GM18511 (cell line): ENCODE results near the gene PHAF1.

Source experiments
- ATAC-seq: cut with Tn5 transposase; IDR thresholded peaks from one replicate; pipeline ENCODE4 v1.9.1; 2021; ENCODE audit warnings: mild to moderate bottlenecking, moderate library complexity; ENCODE audit not compliant: unreplicated experiment

PHAF1 gene

DNA sequence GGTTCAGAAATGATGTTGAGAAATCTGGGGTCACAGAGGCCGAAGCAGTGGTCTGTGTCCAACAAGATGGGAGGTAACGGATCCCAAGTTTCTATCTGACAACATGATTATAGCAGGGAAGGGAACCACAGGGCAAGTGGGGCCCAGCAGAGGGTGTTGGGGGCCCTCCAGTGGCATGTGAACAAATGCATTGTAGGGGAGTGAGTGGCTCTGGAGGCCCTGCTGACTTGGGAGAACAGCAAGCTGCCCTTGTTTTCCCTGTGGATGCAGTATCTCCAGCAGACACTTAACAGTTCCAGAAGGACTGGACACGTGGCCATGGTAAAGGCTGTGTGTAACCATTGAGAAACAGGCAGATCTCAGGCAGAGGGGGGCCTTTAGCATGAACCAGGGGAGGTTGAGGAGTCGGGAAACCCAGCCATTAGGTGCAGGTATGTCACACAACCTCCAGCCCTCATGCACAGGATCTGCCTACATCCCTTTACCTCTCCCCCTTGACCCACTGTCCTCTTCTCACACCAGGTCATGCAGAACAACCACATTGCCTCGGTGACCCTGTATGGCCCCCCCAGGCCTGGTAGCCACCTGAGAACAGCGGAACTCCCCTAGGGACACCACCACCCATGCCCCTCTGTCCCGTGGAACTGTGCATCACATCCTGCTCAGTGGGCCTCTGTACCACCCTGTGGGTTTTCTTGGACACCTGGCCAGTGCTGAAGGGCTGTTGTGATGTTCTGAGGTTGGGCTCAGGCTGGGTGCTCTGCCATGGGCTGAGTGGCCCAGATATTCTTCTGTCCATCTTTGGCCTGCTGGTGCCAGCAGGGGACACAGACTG lies 37.0 kb downstream of the PHAF1 start:
- ATAC-seq, result no peak

DNA sequence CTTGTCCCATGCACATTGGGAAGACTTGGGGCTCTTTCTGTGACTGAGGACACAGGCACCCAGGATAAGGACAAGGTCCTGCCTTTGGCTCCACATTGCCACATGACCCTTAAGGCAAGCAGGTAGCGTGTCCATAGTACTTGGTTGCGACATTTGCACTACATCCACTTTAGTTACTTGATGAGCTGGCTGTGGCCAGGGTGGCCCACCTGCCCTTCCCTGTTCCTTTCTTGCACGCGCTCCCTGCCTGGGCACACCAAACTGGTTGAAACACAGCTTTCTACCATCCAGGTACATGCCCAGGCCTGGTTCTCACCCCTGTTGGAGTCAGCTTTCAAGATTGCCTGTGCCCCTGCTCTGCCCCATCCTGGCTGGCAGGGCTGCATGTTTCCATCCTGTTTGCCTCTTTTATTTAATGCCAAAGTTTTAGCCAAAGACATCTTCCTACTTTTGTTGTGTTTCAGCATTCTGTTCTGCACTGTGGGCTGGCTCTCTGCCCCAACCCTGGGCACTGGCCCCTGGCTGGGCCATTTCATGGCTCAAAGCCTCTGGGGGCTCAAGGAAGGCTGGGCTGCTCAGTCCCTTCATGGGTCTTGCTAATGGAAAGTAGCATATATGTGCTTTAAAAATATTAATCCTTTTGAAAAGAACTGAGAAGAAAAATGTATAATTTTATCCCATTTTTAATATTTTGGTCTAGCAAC lies 37.8 kb downstream of the PHAF1 start:
- ATAC-seq, result no peak

DNA sequence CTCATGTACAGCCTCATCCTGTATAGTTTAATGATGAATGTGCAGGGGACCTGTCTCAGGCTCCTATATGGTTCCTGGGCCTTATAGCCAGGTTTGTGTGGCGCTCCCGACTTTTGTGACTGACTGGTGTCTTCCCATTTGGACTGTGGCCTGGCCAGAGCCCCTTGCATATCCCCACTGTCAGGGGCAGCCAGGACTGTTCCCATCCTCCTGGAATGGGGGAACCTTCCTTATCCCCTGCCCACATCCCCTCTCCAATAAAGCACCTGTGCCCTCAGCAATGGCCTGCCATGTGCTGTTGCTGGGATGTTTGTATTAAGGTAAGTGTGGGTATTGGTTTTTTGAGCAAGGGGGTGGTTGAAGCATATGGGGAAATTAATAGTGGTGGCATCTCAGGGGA lies 38.5 kb downstream of the PHAF1 start:
- no peak for ATAC-seq

DNA sequence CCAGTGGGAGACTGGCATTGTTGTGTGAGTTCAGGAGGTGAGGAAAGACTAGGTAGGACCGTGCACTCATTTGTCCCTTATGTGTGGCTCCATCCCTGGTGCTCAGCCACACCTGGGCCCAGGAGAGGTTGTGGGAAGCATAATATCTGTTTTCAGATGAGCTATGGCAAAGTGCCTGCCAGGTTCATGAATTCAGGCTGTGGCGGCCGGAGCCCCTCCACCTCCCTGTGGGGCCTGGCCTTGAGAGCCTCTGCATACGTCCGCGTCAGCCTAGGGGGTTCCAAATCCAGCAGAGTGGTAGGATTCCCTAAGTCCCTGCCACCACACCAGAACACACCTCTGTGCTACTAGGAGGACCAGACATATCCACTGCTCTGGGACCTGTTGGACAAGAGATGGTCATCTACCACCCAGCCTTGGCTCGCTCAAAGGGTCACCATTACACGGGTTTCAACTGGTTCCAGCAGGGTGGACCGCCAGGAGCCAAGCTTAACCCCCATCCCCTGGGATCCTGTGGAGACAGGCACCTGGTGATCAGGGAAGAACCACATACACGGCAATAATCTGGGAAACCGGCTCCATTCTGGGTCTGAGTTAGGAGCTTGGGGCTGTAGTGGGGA lies 39.0 kb downstream of the PHAF1 start:
- no peak for ATAC-seq

DNA sequence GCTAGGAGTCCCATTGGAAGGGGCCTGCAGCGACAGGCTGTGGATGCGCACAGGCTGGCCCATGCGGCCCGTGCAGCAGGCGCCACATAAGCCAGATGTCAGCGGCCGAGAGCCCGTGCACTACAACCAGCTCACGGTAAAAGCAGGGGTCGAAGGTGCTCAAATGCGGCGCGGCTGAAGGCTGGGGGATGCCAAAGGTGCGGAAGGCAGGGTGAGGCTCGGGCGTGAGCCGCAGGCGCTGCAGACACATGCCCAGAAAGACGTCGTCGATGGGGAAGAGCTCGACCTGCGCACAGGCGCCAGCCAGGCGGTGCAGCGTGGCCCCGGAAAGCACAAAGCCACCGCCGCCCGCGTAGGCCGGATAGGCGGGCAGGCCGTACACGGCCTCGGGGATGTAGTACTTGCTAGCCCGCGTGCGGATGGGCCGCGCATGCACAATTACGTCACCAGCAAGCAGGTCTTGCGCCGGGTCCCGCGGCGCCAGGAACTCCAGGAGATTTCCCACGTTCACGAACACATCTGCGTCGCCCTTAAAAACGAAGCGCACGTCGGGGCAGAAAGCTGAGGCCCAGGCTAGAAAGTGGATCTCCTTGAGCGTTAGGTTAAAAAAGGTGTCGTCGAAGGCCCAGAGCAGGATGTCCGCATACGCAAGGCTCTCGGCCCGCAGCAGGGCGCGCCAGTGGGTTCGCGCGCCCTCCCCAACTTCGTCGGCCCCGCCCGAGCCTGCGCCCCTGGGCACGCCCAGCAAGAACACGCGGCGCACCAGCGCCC lies 39.7 kb downstream of the PHAF1 start:
- ATAC-seq, result no peak

DNA sequence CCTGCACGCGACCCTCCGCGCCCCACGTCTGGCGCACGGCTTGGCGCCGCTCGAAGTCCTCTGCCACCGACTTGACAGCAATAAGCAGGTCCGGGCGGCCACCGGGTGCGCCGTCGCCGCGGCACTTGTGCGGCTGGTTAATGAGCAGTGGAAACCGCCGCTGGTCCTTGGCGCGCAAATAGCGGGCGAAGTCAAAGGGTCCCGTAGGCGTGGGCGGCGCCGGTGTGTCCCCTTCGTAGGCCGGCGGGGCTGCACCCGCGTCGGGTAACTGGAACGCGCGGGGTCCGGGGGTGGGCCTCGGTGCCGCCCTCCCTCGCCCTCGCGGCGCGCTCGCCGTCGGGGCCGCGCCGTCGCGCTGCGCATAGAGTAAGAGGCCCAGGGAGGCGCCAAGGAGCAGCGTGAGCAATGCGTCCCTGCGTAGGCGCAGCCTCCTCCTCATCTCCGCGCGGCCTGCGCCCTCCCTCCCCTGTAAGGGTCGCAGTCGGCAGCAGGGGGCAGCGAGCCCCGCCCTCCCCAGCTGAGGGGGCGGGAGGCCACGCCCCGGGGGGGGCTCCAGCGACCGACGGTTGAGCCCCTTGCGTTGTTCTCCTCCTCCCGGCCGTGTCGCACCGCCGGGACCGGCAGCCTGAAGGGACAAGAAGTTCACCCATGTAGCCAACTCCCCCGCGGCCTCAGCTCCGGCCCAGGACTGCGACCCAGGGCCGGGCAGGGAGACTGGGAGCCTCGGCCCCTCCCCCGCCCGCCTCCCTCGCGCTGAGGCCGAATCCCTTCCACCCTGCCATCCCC lies 40.5 kb downstream of the PHAF1 start:
- ATAC-seq, result peak; percentile 40

DNA sequence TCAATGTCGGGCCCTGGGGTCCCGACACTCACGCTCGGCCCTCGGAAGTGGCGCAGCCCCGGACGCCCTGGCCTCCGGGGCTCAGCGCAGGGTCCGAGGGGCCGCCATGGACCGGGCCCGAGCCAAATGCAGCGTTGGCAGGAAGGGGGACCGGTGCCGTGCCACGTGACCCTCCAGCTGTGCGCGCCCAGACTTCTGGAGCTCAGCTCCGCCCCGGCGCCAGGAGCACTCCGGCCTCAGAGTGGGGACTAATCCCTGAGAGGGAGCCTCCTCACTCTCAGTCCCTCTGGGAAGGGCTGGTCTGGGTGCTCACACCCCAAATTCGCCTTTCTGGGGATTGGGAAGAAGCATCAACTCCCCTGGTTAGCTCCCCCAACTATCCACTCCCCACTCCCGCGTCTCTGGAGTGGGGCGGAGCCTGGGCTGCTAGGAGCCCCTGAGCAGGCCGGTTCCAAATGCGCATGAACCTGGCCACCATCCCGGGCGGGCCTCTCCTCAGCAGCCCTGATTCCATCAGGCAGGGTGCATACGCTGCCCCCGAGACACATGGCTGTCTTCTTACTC lies 41.2 kb downstream of the PHAF1 start, which contains the start of gene B3GNT9:
Gene B3GNT9, minus strand, starts transcription at position 166 of the 564 bp plus-strand sequence. CDS start 513 bp downstream, outside the sequence.
- ATAC-seq, result peak; percentile 75

DNA sequence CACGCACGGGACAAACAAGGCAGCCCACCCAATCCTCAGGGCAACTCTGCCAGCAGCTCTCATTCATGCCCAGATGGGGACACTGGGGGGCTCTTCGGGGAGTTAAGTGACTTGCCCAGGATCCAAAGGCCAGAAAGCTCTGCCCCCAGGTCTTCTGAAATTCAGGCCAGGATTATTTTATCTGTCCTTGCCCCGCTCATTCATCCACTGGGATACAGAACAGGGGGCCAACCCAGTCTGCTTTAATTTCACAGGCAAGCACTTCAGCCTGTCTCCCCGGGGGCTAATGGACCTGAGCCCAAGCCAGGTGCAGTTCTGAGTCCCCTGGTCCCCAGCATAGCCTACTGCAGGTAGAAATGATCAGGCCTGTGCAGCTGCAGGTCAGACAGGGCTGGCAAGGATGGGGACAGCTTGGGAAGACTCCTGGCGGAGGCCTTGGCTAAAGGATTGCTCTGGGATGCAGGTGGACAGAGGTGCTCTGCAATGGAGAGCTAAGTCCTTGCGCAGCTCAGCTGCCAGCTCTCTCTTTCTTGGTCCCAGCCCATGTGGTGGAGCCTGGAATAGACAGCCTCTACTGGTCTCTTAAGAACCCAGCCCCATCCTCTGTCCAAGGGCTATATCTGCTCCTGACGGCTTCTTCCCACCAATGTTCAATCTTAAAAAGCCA lies 41.8 kb downstream of the PHAF1 start:
- ATAC-seq, result no peak

DNA sequence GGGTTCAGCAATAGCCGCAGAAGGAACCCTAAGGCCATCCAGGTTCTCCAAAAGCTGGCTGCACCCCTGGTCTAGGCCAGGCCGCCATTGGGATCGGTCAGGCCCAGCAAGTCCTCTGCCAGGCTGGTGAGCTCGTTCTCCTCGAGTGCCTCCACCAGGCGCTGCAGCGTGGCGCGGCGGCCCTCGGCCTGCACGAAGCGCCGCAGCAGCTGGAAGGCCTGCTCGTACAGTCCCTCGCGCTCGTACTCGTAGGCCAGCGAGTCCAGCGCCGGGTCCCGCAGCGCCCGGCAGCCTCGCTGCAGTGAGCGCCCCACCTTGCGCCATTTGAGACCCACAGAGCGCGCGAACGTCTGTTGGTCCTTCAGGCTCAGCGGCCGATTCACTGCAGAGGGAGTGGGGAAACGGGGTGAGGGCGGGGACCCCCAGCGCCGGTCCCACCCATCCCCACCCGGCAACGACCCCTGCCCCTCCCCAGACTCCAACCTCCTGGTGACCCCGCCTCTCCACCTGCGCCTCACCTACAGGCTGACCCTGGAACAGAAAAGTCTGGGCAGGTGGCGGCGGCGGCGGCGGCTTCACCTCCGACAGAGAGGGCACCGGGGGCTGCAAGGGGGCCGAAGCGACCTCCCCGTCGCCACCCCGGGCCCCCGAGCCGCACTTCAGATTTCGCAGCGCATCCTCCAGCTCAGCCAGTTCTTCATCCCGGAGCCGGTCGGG lies 45.0 kb downstream of the PHAF1 start:
- ATAC-seq, result no peak

DNA sequence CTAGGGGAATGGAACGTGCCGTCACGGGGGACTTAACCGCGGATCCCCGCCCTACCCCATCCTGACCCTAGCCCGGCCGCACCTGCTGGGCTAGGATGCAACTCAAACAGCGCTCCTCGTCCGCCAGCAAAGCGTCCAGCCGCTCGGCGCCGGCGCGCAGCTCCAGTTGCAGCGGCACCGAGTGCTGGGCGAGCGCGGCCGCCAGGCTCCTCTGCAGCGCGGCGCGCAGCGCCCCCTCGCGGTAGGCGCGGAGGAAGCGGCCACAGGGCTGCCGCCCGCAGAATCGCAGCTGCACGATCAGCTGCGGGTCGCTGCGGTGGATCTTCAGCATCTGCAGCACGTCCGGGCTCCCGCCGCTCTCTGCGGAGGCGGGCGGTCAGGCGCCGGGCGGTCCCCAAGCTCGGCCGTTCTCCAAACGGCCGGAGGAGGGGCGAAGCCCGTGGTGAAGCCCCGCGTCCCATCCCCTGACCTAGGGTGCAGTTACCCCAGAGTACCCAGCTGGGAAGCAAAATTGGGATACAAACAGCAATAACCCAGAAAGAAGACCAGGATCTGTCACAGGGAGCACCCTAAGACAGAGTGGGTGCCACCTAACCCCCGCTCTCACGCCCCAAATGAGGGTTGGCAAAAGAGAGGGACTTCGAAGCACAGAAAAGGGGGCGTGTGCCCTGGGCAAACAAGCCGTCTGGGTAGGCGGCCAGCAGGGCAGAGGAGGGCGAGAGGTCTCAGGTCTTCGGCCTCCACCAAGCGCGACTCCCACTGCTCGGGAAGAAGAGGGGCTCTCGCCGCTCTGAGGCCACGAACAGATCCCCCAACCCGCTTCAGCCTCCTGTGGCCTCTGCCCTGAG lies 45.8 kb downstream of the PHAF1 start:
- ATAC-seq, result no peak

DNA sequence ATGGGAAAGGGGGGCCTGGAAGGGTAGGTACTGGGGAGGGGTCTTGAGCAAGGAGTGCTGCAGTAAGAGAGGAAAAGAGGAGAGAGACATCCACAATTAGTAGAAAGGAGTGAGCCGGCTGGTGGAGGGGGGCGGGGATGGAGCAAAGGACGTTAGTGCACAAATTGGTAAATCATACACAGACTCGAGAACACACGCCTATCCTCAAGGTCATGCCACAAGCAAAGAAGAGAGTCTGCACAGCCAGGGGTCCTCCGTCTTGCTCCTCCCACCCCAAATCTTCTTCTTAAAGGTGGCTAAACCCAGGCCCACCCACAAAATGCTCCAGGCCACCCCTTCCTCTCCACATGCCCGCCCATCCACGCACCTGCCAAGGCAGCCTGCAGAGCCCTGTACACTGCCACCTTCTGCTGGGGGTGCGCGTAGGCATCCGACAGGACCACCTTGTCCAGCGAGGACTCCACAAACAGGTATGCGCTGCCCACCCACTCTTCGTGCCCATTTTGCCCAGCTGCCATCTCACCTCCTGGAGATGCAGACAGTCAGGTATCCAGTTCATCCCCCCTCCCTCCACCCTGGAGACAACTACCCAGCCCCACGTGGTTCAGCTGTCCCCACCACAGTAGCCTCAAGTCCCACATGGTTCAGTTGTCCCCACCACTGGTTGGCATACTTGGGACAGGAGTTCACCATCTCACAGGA lies 46.6 kb downstream of the PHAF1 start:
- no peak for ATAC-seq

DNA sequence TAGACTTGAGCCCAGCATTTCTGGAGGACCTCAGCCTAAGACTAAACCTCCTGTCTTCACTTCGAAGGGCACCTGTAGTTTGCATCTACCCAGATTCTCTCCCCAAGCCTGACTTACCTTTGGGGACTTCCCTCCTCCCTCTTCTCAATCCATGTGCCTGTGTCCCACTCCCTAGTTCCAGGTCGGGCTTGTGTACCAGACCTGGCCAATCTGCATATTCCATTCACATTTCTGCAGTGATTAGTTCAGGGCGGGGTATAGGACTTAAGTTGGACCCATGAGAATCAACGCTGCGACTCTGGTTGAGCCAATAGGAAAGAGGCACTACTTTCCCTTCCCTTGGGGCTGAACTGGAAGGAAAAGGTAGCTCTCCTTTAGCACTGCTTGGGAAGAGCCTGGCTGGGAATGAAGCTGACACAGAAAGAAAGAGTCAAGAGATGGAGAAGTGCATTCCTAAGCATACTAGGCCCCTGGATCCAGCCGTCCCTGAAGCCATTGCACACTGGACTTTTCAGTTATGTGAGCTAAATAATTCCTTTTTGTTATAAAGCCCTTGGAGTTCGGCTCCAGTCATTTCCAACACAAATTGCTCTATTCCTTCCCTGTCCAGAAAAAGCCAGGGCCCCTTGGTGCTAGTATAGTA lies 47.5 kb downstream of the PHAF1 start:
- ATAC-seq, result no peak

DNA sequence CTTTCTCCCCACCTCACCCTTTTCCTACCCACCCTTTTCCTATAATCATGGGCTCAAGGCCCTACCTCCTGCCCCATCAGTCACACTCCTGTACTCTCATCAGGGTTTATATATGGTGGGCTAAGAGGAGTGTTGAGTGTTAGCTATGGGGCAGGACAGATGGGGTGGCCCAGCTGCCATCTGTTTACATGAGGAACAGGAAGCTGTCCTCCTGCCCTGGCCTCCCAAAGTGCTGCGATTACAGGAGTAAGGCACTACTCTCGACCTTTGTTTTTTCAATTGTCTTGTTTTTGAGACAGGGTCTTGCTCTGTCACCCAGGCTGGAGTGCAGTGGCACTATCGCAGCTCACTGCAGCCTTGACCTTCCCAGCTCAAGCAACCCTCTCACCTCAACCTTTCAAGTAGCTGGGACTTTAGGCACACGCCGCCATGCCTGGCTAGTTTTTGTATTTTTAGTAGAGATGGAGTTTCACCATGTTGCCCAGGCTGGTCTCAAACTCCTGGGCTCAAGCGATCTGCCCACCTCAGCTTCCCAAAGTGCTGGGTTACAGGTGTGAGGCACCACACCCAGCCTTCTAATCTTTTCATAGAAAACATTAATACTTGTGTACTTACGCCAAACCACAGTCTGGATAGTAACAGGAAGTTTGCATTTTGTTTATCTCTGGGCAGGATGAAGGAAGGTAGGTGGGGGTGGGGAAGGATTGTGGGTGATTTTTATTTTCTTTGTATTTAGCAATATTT lies 48.3 kb downstream of the PHAF1 start:
- no peak for ATAC-seq

DNA sequence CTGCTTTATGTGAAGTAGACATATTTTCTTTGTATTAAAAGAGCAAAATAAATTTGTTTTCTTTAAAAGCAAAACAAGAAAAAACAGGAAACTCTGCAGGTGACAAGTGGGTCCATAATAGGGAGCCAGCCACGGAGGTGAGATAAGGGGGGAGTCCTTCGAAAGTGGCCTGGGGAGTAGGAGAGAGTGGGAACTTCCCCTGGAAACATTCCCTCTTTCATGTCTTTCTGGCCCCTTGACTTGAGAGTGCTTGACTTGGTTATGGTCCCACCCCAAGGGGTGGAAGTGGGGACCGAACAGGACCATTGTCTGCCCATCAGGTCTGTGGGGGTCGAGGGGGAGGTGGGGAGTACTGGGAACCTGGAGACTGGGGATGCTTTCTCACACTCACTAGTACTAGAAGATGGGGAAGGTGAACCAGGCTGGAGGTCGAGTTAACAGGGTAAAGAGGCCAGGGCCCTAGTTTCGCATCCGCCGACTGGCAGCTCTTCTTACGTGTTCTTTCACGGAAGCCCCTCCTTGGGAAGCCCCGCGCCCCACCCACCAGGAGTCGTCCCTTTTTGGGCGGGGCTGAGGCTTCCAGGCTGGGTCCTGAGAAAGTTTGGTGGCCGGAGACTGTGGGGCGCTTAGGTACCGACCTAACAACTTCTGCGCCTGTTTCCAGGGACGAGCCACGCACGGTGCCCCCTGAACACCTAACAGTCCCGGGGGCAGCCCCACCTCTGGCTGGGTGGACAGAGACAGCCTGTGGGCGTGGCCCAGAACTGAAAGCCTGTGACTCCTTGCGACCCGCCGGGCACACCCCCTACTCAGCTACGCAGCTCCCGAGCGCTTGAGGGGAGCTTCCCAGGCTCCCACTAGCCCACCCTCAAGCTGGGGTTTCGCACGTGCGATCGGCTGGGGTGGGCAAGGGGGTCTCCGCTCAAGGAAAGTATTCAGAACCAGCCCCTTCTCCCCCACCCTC lies 49.2 kb downstream of the PHAF1 start:
- peak; percentile 46 for ATAC-seq

DNA sequence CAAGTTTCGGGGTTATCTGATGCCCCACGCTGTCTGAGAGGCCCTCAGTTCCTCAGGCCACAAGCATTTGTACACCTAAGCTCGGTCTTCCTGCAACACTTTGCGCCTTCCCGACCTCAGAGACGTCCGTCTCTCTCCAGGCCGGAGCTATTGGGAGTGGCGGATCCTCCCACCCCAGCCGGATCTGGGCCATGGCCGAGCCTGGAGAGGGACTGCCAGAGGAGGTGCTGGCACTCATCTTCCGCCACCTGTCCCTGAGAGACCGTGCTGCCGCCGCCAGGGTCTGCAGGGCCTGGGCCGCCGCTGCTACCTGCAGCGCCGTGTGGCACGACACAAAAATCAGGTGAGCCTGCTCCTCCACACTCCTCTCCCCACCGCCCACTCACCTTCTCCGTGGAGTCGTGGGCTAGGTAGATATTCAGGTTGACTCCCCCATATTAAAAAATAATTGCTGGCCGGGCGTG lies 51.9 kb downstream of the PHAF1 start:
- ATAC-seq, result no peak
